ENCODE results near the gene ING4.

ING4 gene

GRCh38 chr12:6605421-6606330, 57.2 kb downstream of the ING4 start:
- no peak for FAIRE-seq

- no peak for FAIRE-seq
Observed at GRCh38 chr12:6604259-6605029, 58.5 kb downstream of the ING4 start.

- no peak for FAIRE-seq
Observed at GRCh38 chr12:6603095-6603567, 59.8 kb downstream of the ING4 start.

GRCh38 chr12:6602526-6602925, 60.4 kb downstream of the ING4 start:
- no peak for FAIRE-seq
